OCI-LY3 (cell line): ENCODE data around the gene ARFRP1.

Experiments
- H2AFZ ChIP-seq: fragments of 200-600, 300-600 bp; shearing (Covaris generic); 2 replicates; pipeline ENCODE4 v1.6.0; 2014; ENCODE audit warnings: antibody characterized with exemption, low read depth, low read length
- H3K27ac ChIP-seq: fragments of 200-600, 300-600 bp; sonication (generic); 2 replicates; pipeline ENCODE4 v1.5.1; 2014; ENCODE audit warnings: mild to moderate bottlenecking, low read length, moderate library complexity, mixed read lengths
- H3K27me3 ChIP-seq: fragments of 200-600, 300-600 bp; sonication (generic); 2 replicates; pipeline ENCODE4 v1.6.1; 2014; ENCODE audit warnings: low read depth, low read length, mixed read lengths
- H3K36me3 ChIP-seq: fragments of 200-600, 300-600 bp; sonication (generic); replicated peaks from 2 replicates; pipeline ENCODE3; 2014; ENCODE audit warnings: low read depth, low read length, mixed read lengths
- H3K4me1 ChIP-seq: fragments of 300-600, 200-600 bp; sonication (generic); 2 replicates; pipeline ENCODE4 v1.6.1; 2014; ENCODE audit warnings: low read length, mixed read lengths
- H3K4me2 ChIP-seq: fragments of 200-600, 300-600 bp; sonication (generic); 2 replicates; pipeline ENCODE4 v1.6.1; 2014; ENCODE audit warnings: low read length, mixed read lengths
- H3K4me3 ChIP-seq: fragments of 300-600, 200-600 bp; sonication (generic); 2 replicates; pipeline ENCODE4 v1.5.1; 2014; ENCODE audit warnings: antibody characterized with exemption, mild to moderate bottlenecking, low read length, moderate library complexity
- H3K79me2 ChIP-seq: fragments of 300-600, 200-600 bp; shearing (Covaris generic); 2 replicates; pipeline ENCODE4 v1.6.1; 2014; ENCODE audit warnings: mild to moderate bottlenecking, low read length, mixed read lengths
- H3K9ac ChIP-seq: fragments of 300-600, 200-600 bp; shearing (Covaris generic); 2 replicates; pipeline ENCODE4 v1.6.0; 2014; ENCODE audit warnings: mild to moderate bottlenecking, low read length, moderate library complexity
- H3K9me3 ChIP-seq: fragments of 200-600, 300-600 bp; shearing (Covaris generic); 2 replicates; pipeline ENCODE4 v1.6.1; 2014; ENCODE audit warnings: low read length, mixed read lengths; ENCODE audit not compliant: insufficient read depth
- H4K20me1 ChIP-seq: fragments of 200-600, 300-600 bp; sonication (generic); 2 replicates; pipeline ENCODE4 v1.6.1; 2016; ENCODE audit warnings: low read length, mixed read lengths; ENCODE audit not compliant: insufficient read depth
- EZH2phosphoT487 ChIP-seq: fragments of 200-600 bp; shearing (Covaris generic); IDR thresholded peaks from 2 replicates; pipeline ENCODE4 v1.6.1; 2018; ENCODE audit warnings: antibody characterized with exemption, mixed run types, low read depth
- TF ChIP-seq, protein P1 (sequence below): fragments of 200-600, 300-600 bp; sonication (generic); IDR thresholded peaks from 2 replicates; pipeline ENCODE4 v1.5.1; 2014; ENCODE audit warnings: antibody characterized with exemption, low read length, low read depth

The ARFRP1 gene

DNA sequence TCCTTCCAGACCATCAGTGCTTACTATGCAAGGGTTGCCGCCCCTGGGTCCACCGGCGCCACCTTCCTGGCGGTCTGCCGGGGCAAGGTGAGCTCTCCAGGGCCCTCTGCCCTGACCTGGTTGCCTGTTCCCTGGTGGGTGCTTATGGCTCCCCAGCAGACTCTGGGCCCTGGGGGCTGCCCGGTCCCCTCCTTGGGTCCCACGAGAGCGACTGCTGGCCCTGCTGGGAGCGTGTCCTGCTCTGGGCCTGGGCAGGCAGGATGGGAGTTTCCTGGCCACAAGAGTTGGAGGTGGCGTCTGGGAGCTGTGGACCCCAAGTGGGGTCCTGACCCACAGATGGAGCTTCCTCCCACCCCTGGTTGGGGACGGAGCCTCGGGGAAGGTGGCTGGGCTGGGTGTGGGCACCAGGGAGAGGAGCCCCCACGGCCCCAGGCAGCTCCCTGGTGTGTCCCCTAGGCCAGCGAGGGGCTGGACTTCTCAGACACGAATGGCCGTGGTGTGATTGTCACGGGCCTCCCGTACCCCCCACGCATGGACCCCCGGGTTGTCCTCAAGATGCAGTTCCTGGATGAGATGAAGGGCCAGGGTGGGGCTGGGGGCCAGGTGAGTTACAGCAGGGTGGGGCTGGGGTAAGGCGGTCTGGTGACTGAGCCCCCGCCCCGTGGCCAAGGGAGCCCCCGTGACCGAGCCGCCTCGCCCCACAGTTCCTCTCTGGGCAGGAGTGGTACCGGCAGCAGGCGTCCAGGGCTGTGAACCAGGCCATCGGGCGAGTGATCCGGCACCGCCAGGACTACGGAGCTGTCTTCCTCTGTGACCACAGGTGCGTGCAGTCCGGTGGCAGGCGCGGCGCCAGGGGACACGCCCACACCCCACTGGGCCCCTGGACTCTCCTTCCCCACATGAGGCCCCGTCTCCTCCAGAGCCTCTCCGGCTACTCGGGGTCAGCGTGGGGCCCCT lies 18.5 kb downstream of the ARFRP1 start:
- Histone ChIP-seq H3K79me2 (no peaks in the 10 kb centered on the region), H3K36me3 (no peaks in the 10 kb centered on the region), H3K4me1 (no peaks in the 10 kb centered on the region), H3K27me3 (no peaks in the 10 kb centered on the region), H3K9me3 (no peaks in the 10 kb centered on the region), H3K4me3 (no peak overlapping the region), H3K9ac (no peak overlapping the region), H3K27ac (no peak overlapping the region), H3K4me2 (no peak overlapping the region), H4K20me1 (no peaks in the 10 kb centered on the region), H2AFZ (no peak overlapping the region)
- TF ChIP-seq, protein P1, sequence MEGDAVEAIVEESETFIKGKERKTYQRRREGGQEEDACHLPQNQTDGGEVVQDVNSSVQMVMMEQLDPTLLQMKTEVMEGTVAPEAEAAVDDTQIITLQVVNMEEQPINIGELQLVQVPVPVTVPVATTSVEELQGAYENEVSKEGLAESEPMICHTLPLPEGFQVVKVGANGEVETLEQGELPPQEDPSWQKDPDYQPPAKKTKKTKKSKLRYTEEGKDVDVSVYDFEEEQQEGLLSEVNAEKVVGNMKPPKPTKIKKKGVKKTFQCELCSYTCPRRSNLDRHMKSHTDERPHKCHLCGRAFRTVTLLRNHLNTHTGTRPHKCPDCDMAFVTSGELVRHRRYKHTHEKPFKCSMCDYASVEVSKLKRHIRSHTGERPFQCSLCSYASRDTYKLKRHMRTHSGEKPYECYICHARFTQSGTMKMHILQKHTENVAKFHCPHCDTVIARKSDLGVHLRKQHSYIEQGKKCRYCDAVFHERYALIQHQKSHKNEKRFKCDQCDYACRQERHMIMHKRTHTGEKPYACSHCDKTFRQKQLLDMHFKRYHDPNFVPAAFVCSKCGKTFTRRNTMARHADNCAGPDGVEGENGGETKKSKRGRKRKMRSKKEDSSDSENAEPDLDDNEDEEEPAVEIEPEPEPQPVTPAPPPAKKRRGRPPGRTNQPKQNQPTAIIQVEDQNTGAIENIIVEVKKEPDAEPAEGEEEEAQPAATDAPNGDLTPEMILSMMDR, result no peak
- no peak for TF ChIP-seq EZH2phosphoT487

DNA sequence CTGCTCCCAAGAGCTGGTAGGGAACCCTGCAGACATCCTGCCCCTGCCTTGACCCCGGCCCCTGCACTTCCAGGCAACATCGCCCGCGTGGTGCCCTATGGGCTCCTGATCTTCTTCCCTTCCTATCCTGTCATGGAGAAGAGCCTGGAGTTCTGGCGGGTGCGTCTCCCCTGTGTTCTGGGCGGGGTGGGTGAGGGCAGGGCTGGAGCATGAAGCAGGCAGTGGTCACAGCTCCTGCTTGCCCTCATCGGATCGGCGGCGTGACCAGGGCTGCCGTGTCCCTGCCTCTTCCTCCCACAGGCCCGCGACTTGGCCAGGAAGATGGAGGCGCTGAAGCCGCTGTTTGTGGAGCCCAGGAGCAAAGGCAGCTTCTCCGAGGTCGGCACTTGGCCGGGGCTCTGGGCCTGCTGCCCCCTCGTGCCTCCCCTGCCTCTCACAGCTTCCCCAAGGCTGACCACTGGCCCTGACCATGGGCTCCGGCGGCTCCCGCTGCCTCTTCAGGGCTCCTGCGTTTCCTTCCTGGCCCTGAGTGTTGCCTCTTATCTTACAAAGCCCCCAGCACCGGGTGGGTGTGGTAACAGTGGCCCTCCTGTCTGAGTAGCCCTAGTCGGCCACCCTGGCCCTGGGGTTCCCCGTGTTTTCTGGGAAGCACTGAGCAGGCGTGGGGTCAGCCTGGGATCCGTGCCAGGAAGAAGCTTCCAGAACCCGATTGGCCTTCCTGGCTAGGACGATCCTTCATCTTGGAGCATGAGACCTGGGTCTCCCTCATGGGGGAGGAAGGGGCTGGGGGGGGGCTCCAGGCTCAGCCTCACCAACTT lies 19.3 kb downstream of the ARFRP1 start:
- no peaks in the 10 kb centered on the region for H3K27me3 ChIP-seq
- H2AFZ ChIP-seq, result no peak overlapping the region
- no peak overlapping the region for H3K9ac ChIP-seq
- no peak overlapping the region for H3K27ac ChIP-seq
- no peaks in the 10 kb centered on the region for H3K4me1 ChIP-seq
- no peak overlapping the region for H3K4me2 ChIP-seq
- no peaks in the 10 kb centered on the region for H3K9me3 ChIP-seq
- H3K4me3 ChIP-seq, result no peak overlapping the region
- no peaks in the 10 kb centered on the region for H4K20me1 ChIP-seq
- no peak for TF ChIP-seq EZH2phosphoT487
- TF ChIP-seq, protein P1, result no peak
- H3K79me2 ChIP-seq, result no peaks in the 10 kb centered on the region
- H3K36me3 ChIP-seq, result no peaks in the 10 kb centered on the region

DNA sequence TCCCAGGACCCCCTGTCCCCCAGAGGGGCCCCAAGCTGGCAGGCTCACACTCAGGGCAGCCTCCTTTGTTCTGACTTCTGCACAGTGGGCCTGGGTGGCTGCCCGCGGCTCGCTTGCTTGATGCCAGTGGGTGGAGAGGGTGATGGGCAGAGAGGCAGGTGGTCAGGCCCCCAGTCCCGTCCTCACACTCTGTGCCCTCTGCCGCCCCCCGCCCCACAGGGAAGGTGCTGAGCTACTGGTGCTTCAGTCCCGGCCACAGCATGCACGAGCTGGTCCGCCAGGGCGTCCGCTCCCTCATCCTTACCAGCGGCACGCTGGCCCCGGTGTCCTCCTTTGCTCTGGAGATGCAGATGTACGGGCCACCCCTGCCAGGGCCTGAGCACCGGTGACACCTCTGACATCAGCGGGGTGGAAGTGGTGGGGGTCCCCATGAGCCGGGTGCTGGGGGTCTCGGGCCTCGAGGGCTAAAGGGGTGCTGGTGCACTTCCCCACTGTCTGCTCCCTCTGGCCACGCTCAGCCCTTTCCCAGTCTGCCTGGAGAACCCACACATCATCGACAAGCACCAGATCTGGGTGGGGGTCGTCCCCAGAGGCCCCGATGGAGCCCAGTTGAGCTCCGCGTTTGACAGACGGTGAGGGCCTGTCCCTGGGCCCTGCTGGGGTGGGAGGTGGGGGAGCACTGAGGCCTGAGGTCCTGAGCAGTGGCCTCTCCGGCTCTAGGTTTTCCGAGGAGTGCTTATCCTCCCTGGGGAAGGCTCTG lies 20.2 kb downstream of the ARFRP1 start:
- no peak overlapping the region for H3K9ac ChIP-seq
- no peak overlapping the region for H3K4me3 ChIP-seq
- H3K27me3 ChIP-seq, result no peaks in the 10 kb centered on the region
- TF ChIP-seq EZH2phosphoT487, result no peak
- TF ChIP-seq, protein P1, result no peak
- H3K9me3 ChIP-seq, result no peaks in the 10 kb centered on the region
- no peaks in the 10 kb centered on the region for H4K20me1 ChIP-seq
- H3K36me3 ChIP-seq, result no peaks in the 10 kb centered on the region
- no peaks in the 10 kb centered on the region for H3K4me1 ChIP-seq
- no peak overlapping the region for H3K4me2 ChIP-seq
- no peaks in the 10 kb centered on the region for H3K79me2 ChIP-seq
- H2AFZ ChIP-seq, result no peak overlapping the region
- no peak overlapping the region for H3K27ac ChIP-seq
